Sigmoid colon (tissue), 3 donors: ENCODE results near the gene EHD2.

Source experiments
- CTCF ChIP-seq, 4 experiments: fragments of 450-650 bp in 3 of 4; fragments of 200-600 bp in 1 of 4; IDR thresholded peaks; one replicate each; pipeline ENCODE4 v1.5.1; 2016 to 2019; ENCODE audit warnings: antibody characterized with exemption in 4 of 4, mild to moderate bottlenecking in 3 of 4, moderate library complexity in 2 of 4
- POLR2A ChIP-seq, 2 donors: fragments of 450-650 bp; IDR thresholded peaks; one replicate each; pipeline ENCODE4 v1.6.1; 2016; ENCODE audit warnings: antibody characterized with exemption in 2 of 2, mild to moderate bottlenecking in 2 of 2, moderate library complexity in 2 of 2

DNA sequence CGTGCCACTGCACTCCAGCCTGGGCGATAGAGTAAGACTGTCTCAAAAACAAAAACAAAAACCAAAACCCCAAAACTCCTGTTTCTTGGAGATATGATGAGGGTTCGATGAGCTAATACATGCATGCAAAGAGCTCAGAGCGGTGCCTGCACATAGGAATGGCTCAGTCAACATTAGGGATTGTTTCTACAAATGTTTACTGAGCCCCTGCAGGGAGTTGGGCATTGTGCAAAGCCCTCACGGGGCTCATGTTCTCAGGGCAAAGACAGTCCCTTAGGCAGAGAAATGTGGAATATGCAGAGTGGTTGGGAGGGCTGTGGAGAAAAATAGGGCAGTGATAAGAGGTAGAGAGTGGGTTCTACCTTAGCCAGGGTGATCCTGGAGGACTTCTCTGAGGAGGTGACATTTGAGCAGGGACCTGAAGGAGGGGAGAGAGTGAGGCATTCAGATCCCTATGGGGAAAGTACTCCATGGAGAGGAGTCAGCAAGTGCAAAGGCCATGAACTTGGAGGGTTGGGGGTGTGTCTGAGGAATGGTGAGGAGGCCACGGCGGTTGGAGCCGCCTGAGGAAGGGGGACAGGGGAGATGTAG is 1.5 kb upstream of the EHD2 start:
- TF ChIP-seq CTCF (IDR thresholded peaks at IDR 0.05) (no peak), POLR2A (IDR thresholded peaks at IDR 0.05) (no peak)
